Body of pancreas (tissue), 4 donors: ENCODE results near the gene FBXO10.

Experiments used
- POLR2A ChIP-seq, 3 donors: fragments of 450-650 bp; IDR thresholded peaks; one replicate each; pipeline ENCODE4 v1.6.1; 2016; ENCODE audit warnings: antibody characterized with exemption in 3 of 3, mild to moderate bottlenecking in 2 of 3
- TF ChIP-seq, protein P1 (sequence below), 7 experiments: fragments of 450-650 bp in 4 of 7; fragments of 200-600 bp in 3 of 7; sonication (generic) in 3 of 7; IDR thresholded peaks; one replicate each; pipeline ENCODE4 v1.5.1; 2016 to 2019; ENCODE audit warnings: antibody characterized with exemption in 7 of 7

DNA sequence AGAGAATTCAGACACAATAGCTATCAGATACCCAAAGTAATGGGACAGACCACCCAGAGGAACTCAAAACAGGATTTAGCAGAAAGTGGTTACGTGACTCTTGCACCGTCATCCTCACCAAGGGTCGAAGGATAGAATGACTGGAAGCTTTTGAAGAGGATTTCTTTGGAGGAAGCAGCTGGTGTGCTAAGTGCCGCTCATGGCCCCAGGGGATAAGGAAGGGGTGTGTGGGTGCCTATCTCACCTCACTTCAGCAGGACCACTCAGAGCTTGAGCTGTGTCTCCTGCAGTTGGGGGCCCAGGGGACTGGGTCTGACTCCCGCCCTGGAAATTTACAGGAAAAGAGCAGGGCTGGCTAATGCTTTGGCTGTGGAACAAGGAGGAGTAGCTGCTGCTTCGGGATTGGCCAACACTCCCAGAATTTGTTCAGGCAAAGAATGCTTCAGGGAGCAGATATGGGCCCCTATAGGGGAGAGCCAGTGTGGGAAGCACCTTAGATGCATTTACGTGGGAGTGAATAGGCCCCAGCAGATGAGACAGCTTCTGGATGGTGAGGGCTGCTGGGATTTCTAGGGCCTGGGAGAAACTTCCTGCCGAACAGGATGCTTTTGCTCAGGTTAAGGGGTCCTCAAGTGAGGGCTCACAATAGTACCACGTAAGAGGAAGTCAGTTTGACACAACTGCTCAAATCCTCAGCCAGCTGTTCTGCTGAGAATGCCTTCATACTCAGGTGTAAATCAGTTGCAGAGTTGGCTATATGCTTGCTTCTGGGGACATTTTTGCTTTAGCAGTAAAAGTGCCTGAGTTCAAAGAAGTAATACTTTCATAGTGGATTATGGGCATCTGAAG lies 45.3 kb upstream of the FBXO10 start:
- TF ChIP-seq, protein P1, sequence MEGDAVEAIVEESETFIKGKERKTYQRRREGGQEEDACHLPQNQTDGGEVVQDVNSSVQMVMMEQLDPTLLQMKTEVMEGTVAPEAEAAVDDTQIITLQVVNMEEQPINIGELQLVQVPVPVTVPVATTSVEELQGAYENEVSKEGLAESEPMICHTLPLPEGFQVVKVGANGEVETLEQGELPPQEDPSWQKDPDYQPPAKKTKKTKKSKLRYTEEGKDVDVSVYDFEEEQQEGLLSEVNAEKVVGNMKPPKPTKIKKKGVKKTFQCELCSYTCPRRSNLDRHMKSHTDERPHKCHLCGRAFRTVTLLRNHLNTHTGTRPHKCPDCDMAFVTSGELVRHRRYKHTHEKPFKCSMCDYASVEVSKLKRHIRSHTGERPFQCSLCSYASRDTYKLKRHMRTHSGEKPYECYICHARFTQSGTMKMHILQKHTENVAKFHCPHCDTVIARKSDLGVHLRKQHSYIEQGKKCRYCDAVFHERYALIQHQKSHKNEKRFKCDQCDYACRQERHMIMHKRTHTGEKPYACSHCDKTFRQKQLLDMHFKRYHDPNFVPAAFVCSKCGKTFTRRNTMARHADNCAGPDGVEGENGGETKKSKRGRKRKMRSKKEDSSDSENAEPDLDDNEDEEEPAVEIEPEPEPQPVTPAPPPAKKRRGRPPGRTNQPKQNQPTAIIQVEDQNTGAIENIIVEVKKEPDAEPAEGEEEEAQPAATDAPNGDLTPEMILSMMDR (IDR thresholded peaks at IDR 0.05), result no peak
- no peak for TF ChIP-seq POLR2A (IDR thresholded peaks at IDR 0.05)
